C4-2B (cell line): ENCODE data around the gene DGKB.

Experiments used
- CTCF ChIP-seq: fragments of 450-650 bp; conservative IDR thresholded peaks from 2 replicates; pipeline ENCODE4 v1.5.1; 2017; ENCODE audit warnings: mild to moderate bottlenecking
- ZFX ChIP-seq: fragments of 450-650 bp; IDR thresholded peaks from 2 replicates; pipeline ENCODE4 v1.6.1; 2017

GRCh38 chr7:14341200-14341775 is 561.3 kb downstream of the DGKB start:
- TF ChIP-seq CTCF (no peak), ZFX (no peak)
